Suppressor macrophage treated with lipopolysaccharide for 1 hour (primary cell): ENCODE measurements around the gene LZTS3.
"Not testable (repeated sequence)": the region's sequence is repeated elsewhere in the genome, so short reads cannot be mapped to it uniquely, and the experiment has no call there.

Experiments used
- DNase-seq, 3 donors: peaks; one replicate each; pipeline ENCODE4 v3.0.0-alpha.2; 2020 to 2022

The LZTS3 gene

DNA sequence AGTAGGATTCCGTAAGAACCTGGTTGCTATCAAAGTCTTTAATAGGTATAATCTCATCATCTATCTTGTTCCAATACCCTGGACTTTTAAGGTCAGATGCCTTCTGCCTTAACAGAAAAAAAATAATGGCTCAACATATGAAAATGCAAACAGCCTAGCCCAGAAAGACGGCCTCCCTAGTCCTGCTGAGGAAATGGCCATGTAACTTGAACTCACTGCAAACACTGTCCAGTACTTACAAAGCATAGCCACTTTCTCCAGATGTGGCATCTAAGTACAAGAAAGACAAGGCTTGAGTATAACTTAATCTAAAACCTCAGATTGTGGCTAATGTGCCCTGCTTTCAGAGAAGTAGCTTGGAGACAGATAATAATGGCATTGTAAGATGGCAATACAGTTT, 40.2 kb downstream of the LZTS3 start:
- no peak for DNase-seq

DNA sequence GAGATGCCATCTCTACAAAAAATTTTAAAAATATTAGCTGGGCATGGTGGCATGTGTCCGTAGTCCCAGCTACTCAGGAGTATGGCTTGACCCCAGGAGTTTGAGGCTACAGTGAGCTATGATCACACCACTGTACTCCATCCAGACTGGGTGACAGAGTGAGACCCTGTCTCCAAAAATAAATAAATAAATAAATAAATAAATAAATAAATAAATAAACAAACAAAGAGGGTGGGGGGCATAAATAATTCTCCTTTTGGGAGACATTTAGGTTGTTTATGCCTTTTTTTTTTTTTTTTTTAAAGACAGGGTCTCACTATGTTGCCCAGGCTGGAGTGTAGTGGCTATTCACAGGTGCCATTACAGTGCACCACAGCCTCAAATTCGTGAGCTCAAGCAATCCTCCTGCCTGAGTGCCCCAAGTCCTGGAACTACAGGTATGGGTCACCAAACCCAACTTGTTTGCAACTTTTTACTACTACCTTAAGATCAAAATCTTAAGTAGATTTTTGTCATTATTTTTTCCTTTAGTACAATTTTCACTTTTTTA, 43.2 kb downstream of the LZTS3 start:
- no peak for DNase-seq

- no peak for DNase-seq
Measured at GRCh38 chr20:3129094-3129493, 44.3 kb downstream of the LZTS3 start.

- DNase-seq = no peak
Measured at GRCh38 chr20:3128275-3128984, 44.9 kb downstream of the LZTS3 start.

GRCh38 chr20:3126527-3126859, 46.9 kb downstream of the LZTS3 start:
- no peak for DNase-seq

DNA sequence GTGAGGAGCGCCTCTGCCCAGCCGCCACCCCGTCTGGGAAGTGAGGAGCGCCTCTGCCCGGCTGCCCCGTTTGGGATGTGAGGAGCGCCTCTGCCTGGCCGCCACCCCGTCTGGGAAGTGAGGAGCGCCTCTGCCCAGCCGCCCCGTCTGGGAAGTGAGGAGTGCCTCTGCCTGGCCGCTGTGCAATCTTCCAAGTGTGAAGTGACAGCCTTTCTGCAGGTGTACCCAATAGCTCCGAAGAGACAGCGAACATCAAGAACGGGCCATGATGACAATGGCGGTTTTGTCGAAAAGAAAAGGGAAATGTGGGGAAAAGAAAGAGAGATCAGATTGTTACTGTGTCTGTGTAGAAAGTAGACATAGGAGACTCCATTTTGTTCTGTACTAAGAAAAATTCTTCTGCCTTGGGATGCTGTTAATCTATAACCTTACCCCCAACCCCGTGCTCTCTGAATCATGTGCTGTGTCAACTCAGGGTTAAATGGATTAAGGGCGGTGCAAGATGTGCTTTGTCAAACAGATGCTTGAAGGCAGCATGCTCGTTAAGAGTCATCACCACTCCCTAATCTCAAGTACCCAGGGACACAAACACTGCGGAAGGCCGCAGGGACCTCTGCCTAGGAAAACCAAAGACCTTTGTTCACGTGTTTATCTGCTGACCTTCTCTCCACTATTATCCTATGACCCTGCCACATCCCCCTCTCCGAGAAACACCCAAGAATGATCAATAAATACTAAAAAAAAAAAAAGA, 47.4 kb downstream of the LZTS3 start:
- not testable (repeated sequence) for DNase-seq

- not testable (repeated sequence) for DNase-seq
Measured at GRCh38 chr20:3124773-3125560, 48.4 kb downstream of the LZTS3 start.

DNA sequence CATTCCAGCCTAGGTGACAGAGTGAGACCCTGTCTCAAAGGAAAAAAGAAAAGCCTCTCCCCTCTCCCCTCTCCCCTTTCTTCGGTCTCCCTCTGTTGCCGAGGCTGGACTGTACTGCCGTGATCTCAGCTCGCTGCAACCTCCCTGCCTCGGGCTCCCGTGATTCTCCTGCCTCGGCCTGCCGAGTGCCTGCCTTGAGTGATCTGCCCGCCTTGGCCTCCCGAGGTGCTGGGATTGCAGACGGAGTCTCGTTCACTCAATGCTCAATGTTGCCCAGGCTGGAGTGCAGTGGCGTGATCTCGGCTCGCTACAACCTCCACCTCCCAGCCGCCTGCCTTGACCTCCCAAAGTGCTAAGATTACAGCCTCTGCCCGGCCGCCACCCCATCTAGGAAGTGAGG, 49.2 kb downstream of the LZTS3 start:
- DNase-seq = not testable (repeated sequence)

GRCh38 chr20:3123542-3123941, 49.8 kb downstream of the LZTS3 start:
- DNase-seq = no peak

DNA sequence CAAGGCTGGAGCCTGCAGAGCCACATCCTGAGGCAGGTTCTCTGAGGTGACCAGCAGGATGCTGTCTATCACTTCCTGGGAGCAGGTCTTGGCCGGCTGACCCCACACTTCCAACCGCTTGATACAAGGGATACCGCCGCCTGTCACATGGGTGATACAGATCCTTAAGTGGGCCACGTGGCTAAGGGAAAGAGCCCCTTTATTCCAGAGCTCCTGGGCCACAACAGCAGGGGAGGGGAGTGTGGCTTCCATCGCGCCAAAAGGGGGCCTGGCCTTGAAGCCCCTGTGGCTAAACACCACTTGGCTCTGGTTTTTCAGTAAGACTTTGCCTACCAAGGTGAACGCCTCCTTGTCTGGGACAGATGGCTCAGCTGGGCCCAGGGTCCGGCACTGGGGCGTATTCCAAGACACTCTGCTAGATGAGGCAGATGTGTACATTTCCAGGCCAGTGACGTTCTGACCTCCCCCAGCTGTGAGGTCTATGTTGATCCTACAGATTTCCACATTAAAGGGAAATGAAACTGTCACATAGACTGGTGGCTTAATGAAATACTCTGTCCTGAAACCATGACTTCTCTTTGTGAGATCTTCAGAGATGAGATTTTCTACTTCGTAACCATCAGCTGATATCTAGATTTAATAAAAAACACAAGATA, 51.3 kb downstream of the LZTS3 start:
- peak in 2 of 3 donors; percentile 28 to 34 for DNase-seq

DNA sequence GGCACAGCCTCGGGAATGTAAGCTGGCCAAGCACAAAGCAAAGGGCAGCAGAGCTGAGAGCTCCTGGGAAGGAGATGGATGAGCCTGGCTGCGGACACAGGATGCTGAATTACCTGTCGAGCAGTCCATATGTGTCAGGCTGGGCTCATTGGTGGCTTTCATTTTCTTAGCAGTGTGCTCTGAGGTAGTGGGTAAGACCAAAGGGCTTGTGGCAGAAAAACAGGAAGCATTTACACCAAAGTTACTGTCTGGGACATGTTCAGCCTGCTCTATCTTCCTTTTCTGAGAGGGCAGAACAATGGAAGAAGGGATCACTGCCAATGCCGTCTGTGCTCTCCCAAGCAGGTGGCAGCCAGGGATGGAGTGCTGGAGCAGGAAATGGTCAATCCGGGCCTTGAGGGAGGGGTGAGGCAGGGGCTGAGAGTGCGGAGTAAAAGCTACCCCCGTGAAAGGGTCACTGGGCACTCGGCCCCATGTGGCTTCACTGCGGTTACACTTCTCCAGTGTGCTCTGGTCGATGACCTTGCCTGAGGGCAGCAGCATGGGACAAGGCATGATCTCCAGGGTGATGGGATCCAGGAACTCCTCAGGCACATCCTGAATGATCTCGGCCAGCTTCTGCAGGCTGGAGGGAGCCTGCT, 52.0 kb downstream of the LZTS3 start:
- no peak for DNase-seq

GRCh38 chr20:3119044-3119443, 54.3 kb downstream of the LZTS3 start:
- DNase-seq = no peak

DNA sequence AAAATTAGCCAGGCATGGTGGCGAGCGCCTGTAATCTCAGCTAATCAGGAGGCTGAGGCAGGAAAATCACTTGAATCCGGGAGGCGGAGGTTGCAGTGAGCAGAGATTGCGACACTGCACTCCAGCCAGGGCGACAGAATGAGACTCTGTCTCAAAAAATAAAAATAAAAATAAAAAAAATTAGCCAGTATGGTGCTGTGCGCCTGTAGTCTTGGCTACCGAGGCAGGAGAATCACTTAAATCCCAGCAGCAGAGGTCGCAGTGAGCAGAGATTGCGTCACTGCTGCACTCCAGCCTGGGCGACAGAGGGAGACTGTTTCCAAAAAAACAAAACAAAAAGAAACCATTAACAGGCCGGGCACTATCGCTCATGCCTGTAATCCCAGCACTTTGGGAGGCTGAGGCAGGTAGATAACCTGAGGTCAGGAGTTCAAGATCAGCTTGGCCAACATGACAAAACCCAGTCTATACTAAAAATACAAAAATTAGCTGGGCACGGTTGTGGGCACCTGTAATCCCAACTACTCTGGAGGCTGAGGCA, 55.4 kb downstream of the LZTS3 start:
- peak; percentile 79 to 82 (median 81) for DNase-seq

DNA sequence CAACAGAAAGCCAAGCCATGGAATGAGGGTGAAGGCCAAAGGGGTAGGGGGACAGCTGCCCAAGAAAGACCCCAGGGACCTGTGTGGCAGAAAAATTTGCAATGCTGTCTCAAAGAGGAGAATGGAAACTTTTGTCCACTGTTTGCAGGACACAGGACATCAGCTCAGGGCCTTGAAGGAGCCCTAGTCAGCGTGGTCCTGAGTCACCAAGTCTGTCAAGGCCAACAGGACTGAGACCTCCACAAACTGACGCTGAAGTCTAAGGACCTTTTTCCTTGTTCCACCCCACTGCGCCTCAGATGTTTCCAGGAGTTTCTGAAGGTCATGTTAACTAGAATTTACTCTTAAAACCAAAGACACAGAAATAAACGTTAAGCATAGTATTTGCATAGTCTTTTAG, 57.0 kb downstream of the LZTS3 start:
- no peak for DNase-seq

GRCh38 chr20:3115190-3116107, 57.9 kb downstream of the LZTS3 start:
- peak; percentile 66 to 69 (median 69) for DNase-seq
